Fibroblast of upper back skin (primary cell): Measurements from ENCODE around the gene TMEM186.
A peak's percentile ranks its signal among the peaks of the same experiment; 100 is the strongest.
"Not testable (repeated sequence)": the region's sequence is repeated elsewhere in the genome, so short reads cannot be mapped to it uniquely, and the experiment has no call there.

Source experiments
- DNase-seq: peaks from one replicate; pipeline ENCODE4 v3.0.0-alpha.2; 2013

TMEM186 gene

DNA sequence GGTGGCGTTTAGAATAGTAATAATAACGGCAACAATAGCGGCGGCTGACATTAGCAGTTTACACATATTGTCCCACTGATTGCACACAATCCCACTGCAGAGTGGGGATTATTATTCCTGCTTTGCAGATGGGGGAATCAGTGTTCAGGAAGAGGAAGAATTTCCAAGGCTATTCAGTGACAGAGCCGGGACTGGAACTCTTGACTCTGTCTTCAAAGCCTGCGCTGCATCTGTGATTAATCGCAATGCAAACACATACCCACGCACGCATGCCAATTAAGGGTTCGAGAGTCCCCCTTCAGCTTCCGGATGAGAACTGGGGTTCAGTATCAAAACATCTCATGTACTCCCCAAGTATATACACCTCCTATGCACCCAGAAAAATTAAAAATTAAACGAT is 29.2 kb downstream of the TMEM186 start:
- no peak for DNase-seq

DNA sequence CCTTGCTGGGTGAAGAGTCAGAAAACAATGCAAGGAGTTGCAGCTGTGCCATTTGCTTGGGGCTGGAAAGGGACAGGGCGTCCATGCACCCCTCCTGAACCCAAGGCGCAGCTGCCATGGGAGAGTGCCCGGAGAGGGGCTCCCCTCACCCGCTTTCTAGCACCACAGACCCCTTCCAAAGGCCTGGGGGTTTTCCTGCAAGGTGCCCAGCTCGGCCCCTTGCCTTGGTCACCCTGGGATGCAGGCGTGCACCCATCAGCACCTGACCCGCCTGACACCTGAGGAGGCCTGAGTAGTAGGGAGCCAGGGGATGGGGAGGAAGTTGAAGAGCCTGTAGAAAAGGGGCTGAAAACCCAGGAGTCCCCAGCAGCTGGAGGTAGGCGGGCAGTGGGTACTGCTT is 30.3 kb downstream of the TMEM186 start:
- DNase-seq = no peak

DNA sequence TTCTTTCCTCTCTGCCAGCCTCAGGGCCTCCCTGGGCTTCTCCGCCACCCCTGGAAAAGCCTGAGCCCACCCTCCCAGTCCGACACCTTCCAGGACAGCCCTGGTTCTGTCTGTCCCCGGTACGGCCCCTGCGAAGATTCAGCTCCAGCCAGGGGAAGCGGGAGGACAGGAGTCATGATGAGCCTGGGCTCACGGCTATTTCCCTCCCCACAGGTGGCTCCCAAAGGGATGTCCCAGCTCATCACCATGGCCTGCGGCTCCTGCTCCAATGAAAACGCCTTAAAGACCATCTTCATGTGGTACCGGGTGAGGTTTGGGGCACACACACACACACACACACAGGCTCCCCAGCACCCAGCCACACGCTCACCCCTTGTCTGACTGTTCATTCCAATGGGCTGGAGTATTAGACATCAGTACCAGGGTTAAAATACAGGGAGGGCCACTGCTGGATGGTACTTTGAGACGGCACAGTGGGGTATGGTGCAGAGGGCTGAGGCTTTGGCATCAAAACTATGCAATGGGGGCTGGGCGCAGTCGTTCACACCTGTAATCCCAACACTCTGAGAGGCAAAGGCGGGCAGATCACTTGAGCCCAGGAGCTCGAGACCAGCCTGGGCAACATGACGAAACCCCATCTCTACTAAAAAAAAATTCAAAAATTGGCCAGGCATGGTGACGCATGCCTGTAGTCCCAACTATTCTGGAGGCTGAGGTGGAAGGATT is 32.8 kb downstream of the TMEM186 start:
- no peak for DNase-seq

DNA sequence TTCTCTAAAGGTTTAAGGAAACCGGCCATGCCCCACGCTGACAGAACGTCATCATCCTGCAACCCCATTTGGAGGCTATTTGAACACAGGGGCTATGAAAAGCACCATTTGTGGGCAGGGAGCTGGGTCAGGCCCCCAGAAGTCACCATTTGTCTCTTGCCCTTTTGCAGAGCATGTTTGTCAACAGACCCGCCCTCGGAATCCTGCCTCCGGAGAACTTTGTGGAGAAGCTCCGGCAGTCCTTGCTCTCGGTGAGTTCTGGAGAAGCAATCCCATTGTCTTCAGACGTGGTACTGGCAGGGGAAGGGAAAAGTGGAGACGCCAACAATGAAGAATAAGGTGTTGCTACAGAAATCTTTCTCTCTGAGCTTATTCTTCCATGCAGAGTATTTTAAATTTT is 33.5 kb downstream of the TMEM186 start:
- no peak for DNase-seq

DNA sequence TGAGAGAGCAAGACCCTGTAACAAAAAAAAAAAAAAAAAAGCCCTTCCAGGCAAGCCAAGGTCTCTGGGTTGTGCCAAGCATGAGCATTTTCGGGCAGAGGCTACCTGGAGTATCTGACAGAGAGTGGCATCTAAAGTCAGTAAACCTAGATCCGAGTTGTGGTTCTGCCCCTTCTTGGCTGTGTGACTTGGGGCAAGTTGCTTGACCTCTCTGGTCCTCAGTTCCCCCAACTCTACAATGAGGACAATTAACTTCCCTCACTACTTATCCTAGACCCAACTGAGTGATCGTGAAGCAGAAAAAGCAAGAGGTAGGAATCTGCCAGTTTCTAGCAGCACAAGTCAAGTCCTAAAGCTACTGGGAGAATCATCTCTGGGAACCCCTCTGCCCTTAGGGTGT is 34.4 kb downstream of the TMEM186 start:
- no peak for DNase-seq

DNA sequence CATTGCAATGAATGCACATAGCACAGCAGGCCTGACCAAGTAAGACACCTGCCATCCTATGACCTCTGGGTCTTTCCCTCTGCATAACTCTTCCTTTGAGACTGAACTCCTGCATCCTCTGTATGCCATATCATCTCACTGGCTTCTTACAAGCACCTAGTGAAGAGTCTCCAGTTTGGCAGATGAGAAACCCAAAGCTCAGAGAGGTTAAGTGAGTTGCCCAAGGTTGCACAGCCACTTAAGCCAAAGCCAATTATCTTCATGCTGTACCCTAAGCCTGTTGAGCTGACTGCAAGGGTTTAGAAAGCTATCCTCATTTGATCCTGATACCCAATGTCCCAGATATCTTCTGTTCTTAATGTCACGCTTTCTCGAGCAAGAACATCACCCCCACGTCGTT is 35.2 kb downstream of the TMEM186 start:
- no peak for DNase-seq

DNA sequence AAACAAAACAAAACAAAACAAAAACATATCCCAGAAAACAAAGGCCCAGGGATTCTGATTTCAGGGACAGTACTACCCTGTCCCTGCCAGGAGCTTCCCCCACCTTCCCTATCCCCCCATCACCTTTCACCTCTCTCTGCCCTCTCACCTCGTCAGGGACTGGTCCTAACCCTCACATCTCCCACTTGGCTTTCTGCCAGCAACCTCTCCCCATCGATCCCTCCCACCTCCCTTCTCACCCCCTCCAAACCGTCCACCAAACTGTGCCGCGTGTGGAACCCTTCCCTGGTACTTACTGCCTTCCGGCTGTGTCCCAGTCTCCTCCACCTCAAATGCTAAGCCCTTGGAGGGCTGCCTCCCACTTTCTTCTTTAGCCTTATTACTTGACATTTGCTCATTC is 36.4 kb downstream of the TMEM186 start:
- no peak for DNase-seq

DNA sequence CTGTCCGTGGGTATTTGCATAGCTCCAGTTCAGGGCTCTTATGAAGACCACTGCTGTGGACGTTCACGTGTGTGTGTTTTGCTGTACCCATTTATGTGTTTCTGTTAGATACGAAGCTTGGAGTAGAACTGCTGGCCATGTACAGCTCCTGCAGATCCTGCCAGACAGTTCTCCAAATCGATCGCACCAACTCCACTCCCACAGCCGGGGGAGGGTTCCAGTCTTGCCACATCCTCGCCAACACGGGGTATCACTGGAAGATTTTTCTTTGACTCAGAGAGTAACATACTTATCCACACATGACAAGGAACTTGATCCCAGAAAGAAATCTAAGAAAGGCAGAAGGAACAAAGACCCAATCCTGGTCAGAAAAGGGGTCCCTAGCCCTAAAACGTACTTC is 37.4 kb downstream of the TMEM186 start:
- DNase-seq = no peak

DNA sequence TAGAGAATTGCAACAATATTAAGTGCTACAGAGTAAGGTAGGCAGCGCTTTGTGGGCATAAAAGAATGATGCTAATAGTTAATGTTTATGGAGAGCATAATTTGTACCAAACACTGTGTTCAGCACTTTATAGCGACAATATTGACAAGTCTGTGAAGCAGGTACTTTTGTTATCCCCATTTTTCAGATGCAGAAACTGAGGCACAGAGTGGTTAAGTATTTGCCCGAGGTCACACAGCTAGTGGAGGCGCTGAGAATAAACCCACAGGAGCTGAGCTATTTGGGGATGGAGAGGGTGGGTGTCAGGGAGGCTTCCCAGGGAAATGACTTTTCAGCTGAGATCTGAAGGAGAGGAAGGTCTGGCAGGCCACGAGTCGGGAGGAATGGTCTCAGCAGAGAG is 39.4 kb downstream of the TMEM186 start:
- no peak for DNase-seq

DNA sequence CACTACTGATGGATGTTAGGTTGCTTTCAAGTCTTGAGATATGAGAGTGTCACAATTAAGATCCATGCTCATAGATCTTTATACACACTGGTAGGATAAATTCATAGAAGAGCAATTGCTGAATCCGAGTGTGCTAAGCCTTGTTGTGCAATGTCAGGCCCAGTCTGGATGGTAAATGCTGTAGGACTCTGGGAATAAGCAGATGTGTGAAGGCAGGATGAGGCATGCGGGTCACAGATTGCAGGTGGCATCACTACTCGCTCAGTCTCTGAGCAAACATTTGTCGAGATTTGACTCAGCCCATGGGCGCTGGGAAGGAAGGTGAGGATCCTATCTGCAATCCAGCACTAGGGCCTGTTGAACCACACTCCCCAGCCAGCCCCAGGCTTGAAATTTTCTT is 40.7 kb downstream of the TMEM186 start:
- no peak for DNase-seq

DNA sequence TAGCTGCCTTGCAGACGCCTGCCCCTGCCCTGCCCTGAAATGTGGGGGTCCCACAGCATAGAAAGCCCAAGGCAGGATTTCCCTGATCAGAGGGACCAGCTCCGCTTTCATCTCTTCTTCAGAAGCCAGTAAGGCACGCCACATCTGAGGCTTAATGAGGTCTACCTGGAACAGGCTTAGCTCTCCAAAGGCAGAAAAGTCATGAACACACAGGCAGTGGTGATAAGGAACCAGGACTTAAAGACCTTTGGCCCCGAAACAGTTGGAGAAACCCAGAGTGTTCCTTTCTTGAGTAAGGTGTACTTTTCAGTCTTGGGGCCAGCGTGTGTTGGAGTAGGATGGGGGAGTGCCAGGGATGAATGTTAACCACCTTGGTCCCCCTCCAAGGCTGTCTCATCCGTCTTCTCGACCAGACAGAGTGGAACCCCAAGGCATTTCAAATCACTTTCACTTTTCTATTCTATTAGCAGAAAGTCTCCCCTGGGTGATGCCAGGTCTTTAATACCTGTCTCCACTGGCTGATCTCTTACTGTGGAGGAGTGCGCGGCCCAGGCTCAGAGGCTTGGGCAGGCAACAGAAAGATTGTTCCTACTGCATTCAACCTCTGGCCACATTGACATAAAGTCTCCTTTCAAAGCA is 43.9 kb downstream of the TMEM186 start:
- DNase-seq = no peak

DNA sequence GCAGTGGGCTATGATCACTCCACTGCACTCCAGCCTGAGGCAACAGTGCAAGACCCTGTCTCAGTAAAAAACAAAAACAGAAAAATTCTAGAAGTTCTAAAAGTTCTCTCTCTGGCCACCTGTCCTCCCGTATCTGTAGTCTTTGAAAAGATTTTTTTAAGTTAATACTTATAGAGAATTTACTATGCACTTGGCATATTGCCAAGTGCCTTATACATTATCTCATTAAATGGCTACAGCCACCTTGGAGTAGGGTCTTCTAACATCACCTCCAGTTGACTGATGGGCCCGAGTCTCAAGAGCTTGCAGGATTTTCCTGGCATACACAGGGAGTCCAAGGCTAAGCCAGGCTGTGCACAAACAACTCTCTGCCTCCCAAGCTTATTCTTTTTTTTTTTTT is 44.7 kb downstream of the TMEM186 start:
- no peak for DNase-seq

DNA sequence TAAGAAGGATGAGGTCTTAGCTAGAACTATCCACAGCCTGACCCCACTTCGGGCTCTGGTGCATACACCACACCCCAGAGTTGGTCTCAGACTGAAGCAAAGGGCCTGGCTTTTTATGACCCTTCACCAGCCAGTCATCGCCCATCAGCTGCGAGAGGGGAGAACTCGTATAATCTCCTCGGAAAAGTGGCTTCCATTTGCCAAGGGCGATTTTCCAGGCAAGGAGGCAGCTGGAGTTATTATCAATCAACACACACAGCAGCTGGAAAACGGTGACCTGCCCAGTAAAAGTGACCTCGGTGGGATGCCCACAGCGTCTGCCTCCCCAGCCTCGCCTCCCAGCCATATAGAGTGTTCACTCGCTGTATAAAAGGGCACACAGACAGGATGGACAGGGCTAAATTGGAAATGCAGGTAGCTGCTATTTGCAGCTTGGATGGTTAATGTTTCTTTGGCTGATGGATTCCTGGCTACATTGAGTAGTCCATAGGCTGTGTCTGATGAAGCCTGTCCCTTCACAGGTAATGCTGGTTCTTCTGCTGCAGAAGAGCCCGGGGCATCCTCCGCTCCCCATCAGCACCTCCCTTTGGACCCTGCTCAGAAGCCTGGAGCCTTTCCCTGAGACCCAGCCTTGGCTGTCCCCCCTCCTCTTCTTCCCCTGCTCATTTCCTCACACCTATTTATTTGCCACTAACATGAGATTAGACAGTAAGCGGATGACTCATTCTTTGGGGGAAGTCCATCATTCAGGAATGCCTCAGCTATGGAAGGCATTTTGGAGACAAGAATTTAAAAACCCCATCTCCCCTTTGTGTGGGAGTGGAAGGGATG is 45.7 kb downstream of the TMEM186 start:
- DNase-seq = peak; percentile 90

DNA sequence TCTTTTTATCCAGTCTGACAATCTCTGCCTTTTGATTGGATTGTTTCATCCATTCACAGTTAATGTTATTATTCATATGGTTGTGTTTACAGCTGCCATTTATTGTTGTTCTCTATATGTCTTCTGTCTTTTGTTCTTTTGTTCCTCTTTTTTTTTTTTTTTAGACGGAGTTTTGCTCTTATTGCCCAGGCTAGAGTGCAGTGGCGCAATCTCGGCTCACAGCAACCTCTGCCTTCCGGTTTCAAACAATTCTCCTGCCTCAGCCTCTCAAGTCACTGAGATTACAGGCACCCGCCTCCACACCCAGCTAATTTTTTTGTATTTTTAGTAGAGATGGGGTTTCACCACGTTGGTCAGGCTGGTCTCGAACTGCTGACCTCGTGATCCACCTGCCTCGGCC is 48.5 kb downstream of the TMEM186 start:
- not testable (repeated sequence) for DNase-seq
